Testis (tissue), 2 donors: ENCODE data around the gene MSLN.

Experiments used
- CTCF ChIP-seq, 3 experiments: fragments of 450-650 bp in 2 of 3; fragments of 200-600 bp in 1 of 3; sonication (generic) in 1 of 3; IDR thresholded peaks; one replicate each; pipeline ENCODE4 v1.5.1; 2016 to 2019; ENCODE audit warnings: antibody characterized with exemption in 3 of 3, mild to moderate bottlenecking in 2 of 3, moderate library complexity in 1 of 3
- POLR2A ChIP-seq: fragments of 450-650 bp; IDR thresholded peaks from one replicate; pipeline ENCODE4 v1.6.1; 2017; ENCODE audit warnings: antibody characterized with exemption, mild to moderate bottlenecking, moderate library complexity

- TF ChIP-seq CTCF (IDR thresholded peaks at IDR 0.05), result no peak
- TF ChIP-seq POLR2A, result no peak
These were observed 40.0 kb upstream of the MSLN start for GRCh38 chr16:720447-720989.
